ENCODE measurements around the gene MBNL1.
"Not testable (repeated sequence)": the region's sequence is repeated elsewhere in the genome, so short reads cannot be mapped to it uniquely, and the experiment has no call there.

Gene MBNL1

DNA sequence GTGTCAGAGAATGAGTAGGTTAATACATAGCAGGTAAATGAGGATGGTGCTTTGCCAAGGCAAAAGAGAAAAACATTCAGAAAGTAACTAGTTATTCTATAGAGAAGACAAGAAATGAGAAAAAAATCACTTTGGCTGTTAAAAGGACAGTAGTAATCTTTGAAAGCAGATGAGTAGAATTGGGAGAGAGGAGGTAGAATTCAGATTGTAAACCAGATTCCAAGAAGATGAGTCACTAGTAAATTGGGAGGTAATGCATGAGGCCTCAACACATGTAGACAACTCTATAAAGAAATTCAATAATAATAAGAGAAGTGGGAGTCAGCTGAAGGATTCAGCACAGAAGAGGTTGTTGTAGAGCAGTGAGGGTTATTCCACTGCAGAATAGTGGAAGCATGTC, 81.4 kb downstream of the MBNL1 start:
- peak; percentile 31 for DNase-seq (ENCODE audit: low read depth)

DNA sequence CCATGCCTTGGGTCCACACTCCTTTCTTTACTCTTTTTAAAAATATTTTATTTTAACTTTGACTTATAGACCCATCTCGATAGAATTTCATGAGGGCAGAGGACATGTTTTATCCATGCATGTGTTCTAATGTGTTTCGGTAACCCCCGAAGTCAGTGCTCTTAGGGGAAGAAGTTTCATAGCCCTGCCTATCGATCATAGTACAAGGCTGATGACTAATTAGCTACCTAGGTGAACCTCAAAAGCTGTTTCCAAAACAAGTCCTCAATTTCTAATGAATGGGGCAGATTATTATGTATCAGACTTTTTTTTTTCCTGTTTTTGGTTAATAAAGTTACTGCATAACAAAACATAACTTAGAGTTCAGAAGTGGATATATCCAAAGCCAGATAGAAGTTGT, 82.0 kb downstream of the MBNL1 start:
- DNase-seq (ENCODE audit: low read depth): no peak

DNA sequence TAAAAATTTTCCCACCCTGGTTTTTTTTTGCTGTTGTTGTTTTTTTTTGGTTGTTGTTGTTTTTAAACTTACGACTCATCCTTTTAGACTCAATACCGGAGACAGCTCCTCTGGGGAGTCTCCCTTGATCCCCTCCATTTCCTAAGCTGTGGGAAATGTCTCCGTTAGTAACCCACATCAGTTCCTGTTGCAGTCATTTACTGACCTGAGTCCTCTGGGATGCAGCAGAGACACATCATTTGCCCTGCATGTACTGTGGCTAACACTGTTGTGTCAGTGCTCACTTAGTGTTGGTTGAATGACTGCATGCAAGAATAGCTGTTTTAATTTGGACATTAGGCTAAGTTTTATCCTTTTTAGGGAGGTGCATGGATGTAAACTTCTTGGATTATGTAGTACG, 83.8 kb downstream of the MBNL1 start:
- DNase-seq (ENCODE audit: low read depth): peak; percentile 57

DNA sequence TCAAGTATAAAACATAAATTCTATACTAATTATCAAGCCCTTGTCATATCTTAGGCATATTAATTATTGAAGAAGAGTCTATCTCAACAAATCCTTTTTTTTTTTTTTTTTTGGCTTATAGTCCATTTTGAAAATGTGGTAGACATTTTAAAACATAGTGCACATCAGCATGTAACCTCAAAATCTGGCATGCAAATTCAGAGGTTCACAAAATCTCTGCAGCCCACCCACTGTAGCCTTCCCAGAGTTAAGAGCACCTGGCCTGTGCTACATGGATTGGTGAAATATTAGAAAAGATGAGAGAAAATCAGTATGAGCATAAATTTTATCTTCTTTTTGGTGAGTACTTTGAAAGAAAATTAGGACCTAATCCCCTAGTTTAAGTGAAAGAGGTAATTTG, 84.8 kb downstream of the MBNL1 start:
- no peak for DNase-seq (ENCODE audit: low read depth)

- no peak for DNase-seq (ENCODE audit: low read depth)
Measured at GRCh38 chr3:152355744-152356665, 87.3 kb downstream of the MBNL1 start.

GRCh38 chr3:152356870-152357276, 88.1 kb downstream of the MBNL1 start:
- no peak for DNase-seq (ENCODE audit: low read depth)

DNA sequence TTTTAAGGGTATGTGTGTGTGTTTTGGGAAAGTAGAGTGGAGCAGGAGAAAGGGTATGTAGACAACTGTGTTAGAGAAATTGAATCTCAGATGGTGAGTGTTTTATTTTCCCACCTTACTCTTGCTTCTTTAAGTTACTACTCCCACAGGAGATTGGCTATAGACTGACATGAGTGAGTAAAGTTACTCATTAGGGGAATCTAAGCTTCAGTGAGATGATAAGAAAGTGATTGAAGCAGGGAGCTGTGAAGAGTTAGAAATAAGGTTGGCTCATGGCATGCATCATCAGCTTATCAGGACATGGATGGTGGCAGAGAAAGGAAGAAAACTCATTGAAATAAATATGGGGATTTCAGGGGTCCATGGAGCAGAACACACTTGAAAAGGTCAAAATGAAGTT, 88.9 kb downstream of the MBNL1 start:
- no peak for DNase-seq (ENCODE audit: low read depth)

DNA sequence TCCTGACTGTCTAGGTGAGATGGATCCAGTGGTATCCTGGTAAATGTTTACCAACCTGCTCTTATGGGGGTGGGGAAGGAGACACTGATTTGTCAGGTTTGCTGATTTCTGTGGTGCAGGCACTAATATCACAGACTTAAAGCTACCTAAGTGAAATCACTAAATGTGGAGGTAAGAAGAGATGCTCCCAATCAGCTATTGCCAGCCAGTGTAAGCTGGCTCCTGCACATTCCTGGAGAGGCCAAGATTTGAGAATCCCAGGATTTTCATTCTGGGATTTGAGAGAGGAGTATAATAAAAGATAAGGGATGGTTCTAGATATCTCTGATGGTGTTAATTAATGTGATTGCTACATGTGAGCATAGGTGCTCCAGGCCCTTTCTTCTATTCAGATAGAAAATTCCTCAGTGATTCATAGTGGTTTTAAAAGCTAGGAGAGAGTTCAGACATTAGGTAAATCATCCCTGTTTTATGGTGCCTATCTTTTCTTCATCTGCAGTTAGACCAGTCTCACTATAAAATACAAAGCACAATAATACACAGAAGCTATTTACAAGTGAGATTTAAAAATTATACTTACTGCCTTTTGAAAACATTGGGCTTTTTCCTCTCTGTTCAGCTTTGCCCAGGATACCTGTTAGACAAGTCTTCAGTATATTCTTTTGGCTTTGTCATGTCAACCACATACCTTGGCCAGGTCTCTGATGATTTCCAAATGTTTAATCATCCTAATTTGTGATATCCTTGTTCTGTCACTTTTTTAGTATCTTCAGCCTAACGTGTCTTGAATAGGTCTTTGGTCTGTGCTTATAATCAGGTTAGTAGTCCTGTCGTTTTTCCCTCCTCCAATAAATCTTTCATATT, 90.9 kb downstream of the MBNL1 start:
- no peak for DNase-seq (ENCODE audit: low read depth)

DNA sequence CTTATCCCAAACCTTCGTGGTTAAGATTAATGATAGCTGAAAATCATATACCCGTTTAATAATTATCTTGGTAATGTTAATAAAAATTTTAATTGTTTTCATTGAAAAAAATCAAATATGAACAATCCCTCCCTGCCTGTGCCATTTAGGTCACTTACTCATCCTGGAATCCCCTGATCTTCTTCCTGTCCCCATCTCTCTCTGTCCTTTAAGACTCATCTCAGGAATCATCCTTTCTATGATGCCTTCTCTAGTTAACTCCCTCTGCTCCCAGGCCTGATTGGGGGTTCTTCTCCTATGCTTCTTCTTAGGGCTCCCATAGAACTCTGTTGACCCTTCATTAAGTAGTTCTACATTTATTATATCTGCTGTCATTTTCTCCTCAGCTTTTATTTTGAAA, 91.6 kb downstream of the MBNL1 start:
- no peak for DNase-seq (ENCODE audit: low read depth)

GRCh38 chr3:152360966-152361365, 92.2 kb downstream of the MBNL1 start:
- no peak for DNase-seq (ENCODE audit: low read depth)

GRCh38 chr3:152362086-152362485, 93.4 kb downstream of the MBNL1 start:
- DNase-seq (ENCODE audit: low read depth): no peak

GRCh38 chr3:152364237-152364636, 95.5 kb downstream of the MBNL1 start:
- no peak for DNase-seq (ENCODE audit: low read depth)

DNA sequence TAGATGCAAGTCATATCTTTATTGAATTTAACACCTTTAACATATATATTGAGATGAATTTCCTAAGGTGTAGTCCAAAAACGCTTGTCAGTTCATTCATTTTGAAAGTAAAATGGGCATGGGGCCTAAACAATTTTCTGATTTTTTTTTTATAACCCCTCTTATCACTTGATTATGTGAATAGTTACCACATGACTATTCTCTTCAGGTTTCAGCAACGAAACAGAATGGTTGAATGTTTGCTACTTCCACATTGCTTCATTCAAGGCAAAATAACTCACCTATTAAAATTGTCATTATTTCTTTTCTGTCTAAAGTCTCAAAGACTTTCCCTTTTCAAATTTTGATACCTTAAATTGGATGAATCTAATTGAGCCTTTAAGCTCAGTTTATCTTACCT, 96.4 kb downstream of the MBNL1 start:
- DNase-seq (ENCODE audit: low read depth): no peak

GRCh38 chr3:152365766-152366593, 97.3 kb downstream of the MBNL1 start:
- peak; percentile 70 for DNase-seq (ENCODE audit: low read depth)

DNA sequence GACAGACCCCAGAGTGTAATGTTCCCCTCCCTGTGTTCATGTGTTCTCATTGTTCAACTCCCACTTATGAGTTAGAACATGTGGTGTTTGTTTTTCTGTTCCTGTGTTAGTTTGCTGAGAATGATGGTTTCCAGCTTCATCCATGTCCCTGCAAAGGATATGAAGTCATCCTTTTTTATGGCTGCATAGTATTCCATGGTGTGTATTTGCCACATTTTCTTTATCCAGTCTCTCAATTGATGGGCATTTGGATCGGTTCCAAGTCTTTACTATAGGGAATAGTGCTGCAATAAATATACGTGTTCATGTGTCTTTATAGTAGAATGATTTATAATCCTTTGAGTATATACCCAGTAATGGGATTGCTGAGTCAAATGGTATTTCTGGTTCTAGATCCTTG, 98.5 kb downstream of the MBNL1 start:
- not testable (repeated sequence) for DNase-seq (ENCODE audit: low read depth)

GRCh38 chr3:152372633-152373032, 103.9 kb downstream of the MBNL1 start:
- DNase-seq (ENCODE audit: low read depth): not testable (repeated sequence)

DNA sequence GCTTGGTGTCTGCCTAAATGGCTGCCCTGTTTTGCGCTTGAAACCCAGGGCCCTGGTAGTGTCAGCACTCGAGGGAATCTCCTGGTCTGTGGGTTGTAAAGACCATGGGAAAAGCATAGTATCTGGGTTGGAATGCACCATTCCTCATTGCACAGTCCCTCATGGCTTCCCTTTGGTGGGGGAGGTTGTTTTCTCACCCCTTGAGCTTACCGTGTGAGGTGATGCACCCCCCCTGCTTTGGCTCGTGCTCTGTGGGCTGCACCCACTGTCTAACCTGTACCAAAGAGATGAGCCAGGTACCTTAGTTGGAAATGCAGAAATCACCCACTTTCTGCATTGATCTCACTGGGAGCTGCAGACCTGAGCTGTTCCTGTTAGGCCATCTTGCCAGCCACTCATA, 104.7 kb downstream of the MBNL1 start:
- DNase-seq (ENCODE audit: low read depth): no peak

DNA sequence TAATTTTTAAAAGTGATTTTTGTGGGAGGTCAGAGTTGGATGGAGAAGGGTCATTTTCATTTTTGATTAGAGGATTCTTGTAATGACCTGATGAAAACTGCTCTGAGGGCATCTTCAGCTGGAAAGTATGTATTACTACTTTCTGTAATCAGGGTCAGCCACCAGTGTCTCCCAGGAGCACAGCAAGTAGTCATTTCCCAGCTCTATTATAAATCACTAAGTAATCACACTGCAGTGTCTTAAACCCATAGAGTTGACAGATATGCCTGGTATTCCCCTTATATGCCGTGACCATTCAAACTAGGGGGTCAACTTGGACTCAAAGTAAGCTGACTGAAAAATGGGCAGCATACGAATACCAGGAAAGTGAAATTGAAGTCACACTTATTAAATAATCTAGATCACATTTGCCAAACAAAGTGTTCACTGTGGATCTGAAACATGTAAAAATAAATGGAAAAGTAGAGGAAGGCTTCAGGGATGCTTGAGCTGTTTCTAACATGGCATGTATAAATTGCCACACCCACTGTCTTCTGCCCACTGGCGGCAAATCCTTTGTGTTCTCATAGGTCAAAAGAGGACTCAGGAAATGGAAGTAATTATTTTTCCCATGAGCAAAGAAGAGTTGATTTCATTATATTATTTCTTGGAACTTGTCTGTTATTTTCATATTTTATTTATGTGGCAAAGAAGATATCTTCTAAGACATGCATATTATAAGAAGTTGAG, 105.7 kb downstream of the MBNL1 start:
- DNase-seq (ENCODE audit: low read depth): no peak

GRCh38 chr3:152375546-152375945, 106.8 kb downstream of the MBNL1 start:
- peak; percentile 40 for DNase-seq (ENCODE audit: low read depth)

- DNase-seq (ENCODE audit: low read depth): peak; percentile 78
Measured at GRCh38 chr3:152376351-152377183, 107.8 kb downstream of the MBNL1 start.

- DNase-seq (ENCODE audit: low read depth): no peak
Measured at GRCh38 chr3:152377184-152377570, 108.4 kb downstream of the MBNL1 start.
